ENCODE results near the gene CD3G.
"Not testable (repeated sequence)": the region's sequence is repeated elsewhere in the genome, so short reads cannot be mapped to it uniquely, and the experiment has no call there.

Gene CD3G

GRCh38 chr11:118382954-118383353 is 38.8 kb downstream of the CD3G start:
- no peak for DNase-seq

DNA sequence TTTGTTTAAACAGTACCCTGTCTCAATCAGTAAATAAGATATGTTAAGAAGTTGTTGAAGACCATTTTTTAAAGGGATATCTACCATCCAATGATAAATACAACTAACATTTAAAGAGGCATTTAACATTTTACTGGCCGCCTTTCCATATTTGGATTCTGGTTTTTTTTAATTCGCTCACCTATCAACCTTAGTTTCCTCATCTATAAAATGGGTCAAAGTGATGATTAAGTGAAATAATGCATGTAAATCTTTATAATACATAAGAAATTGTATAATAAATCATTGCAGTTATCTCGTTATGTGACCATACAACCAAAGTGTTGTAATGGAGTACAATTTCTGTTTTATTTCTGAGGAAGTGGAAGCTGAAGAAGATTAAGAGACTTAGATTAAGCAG is 39.5 kb downstream of the CD3G start:
- DNase-seq, result no peak

- no peak for DNase-seq
These were observed 52.0 kb downstream of the CD3G start for GRCh38 chr11:118396097-118396501.

DNA sequence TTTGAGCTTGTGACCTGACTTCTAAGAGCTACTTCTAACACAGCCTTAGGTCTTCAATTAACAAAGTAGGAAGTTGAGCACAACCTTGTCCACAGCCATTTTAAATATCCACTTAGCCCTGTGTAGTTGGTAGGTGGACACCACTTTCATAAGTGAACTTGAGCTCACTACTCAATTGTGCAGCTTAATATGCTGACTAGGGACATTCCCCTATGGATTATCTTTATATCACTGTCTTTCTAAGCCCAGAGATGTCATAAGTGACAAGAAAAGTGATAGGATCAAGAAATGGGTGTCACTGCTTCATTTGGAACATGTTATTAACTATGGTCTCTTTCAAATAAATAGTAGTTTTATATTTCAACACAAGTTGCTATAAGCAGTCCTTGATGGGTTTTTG is 53.3 kb downstream of the CD3G start:
- DNase-seq, result no peak

DNA sequence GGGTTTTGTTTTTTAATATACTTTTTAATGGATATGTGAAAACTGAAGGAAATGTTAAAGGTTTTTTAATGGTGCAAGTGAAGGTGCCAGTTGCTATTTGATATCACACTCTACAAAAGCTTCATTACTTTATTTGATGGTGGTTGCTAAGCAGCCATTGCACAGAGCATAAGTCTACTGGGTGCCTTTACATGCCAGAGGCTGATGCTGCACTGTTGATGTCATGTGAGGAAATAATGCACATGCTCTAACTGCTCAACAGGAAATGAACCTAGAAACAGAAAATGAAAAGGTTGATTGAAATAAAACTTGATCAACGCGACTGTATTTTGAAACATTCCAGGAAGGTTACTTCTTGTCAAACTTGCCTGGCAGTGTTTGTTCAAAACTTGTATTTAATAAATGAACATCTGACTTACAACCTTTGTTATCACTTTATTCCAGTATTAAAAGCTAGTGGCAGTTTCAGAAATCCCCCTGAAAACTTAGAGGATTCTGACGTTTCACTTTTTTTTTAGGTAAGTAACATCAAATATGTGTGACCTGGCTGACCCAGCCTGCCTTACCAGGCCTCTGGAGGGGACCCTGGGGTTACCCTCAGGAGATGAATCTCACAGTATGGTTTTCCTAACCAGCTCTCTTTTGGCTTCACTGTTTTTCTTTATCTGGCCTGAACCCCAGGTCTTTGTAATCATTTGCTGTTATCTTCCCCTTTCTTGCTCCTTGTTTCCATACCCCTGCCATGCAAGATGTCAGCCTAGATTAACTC is 54.8 kb downstream of the CD3G start:
- no peak for DNase-seq

DNA sequence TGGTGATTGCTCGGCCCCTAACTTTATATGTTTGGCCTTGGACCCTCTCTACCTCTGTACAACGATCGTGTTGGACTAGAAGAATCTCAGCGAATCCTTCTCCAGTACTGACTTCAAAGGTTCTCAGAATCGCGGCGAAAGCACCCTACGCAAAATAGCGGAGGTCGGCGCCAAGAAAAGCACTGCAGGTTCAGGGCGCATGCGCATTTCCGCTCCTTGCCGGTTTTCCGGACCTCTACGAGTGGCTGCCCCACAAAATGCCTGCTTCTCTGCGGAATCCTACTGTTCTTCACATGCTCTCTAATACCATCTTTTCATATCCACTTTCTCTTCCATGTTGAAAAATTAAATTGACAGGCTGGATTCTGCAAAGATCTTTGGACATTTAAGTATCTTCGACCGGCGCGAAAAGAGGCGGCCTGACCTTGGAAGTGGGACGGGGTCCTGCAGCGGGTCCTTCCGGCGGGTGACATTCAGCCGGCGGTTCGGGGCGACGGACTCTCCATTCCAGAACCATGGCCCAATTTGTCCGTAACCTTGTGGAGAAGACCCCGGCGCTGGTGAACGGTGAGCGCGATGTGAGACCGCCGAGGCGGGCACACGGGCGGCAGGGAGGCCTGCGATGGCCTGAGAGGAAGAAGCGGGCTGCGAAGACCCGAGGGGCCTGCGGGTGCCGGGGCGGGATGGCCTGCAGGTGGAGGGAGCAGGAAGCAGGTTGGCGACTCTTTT is 57.2 kb downstream of the CD3G start, which contains the start of gene ATP5MG:
TSS of gene ATP5MG (plus strand) at position 456 of the 729 bp plus-strand sequence. CDS start at position 516, 60 bp downstream.
- DNase-seq, result peak; percentile 95

GRCh38 chr11:118401880-118402590 is 57.9 kb downstream of the CD3G start:
- peak; percentile 57 for DNase-seq

GRCh38 chr11:118402594-118402993 is 58.5 kb downstream of the CD3G start:
- DNase-seq, result not testable (repeated sequence)

Measured in NCI-H82 (cell line).